GM10248 (cell line): ENCODE data around the gene SLC25A42.

ENCODE experiments used
- CTCF ChIA-PET: fragments of 300-600 bp; sonication (Branson Sonifier 250); formaldehyde crosslinking; extraction: SDS; loops from one replicate; lab custom pipeline; 2021; ENCODE audit warnings: antibody characterized with exemption; lab: Yijun Ruan, JAX
- POLR2A ChIA-PET: fragments of 350-650 bp; sonication (Branson Sonifier 250); formaldehyde crosslinking; extraction: SDS; loops from one replicate; lab custom pipeline; 2020; ENCODE audit warnings: antibody characterized with exemption; lab: Yijun Ruan, JAX
- DNase-seq: peaks from one replicate; pipeline ENCODE4 v3.0.0; 2012; ENCODE audit errors: extremely low spot score
- TF ChIP-seq, protein P1 (sequence below): IDR thresholded peaks from 2 replicates; pipeline ENCODE4 v1.5.1; 2012; ENCODE audit warnings: mild to moderate bottlenecking, low read depth; ENCODE audit errors: extremely low read depth, missing control alignments, control extremely low read depth

The SLC25A42 gene

DNA sequence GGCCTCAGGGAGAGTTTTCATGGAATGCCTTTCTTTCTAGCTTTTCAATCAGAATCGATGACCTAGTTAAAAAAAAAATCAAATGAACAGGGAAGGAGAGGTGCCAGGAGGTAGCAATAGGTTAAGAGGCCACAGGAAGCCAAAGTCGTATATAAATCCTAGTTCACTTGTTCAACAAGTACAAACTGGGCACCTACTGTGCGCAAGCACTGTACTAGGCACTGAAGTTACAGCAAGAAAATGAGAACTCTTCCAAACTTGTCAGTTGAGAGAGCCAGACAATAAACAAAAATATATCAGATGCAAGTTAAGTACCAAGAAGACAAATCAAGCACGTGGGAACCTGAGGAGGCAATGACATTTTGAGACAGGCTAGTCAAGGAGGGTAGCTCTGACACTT lies 36.6 kb upstream of the SLC25A42 start:
- TF ChIP-seq, protein P1, sequence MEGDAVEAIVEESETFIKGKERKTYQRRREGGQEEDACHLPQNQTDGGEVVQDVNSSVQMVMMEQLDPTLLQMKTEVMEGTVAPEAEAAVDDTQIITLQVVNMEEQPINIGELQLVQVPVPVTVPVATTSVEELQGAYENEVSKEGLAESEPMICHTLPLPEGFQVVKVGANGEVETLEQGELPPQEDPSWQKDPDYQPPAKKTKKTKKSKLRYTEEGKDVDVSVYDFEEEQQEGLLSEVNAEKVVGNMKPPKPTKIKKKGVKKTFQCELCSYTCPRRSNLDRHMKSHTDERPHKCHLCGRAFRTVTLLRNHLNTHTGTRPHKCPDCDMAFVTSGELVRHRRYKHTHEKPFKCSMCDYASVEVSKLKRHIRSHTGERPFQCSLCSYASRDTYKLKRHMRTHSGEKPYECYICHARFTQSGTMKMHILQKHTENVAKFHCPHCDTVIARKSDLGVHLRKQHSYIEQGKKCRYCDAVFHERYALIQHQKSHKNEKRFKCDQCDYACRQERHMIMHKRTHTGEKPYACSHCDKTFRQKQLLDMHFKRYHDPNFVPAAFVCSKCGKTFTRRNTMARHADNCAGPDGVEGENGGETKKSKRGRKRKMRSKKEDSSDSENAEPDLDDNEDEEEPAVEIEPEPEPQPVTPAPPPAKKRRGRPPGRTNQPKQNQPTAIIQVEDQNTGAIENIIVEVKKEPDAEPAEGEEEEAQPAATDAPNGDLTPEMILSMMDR: no peak
- DNase-seq: no peak
- ChIA-PET POLR2A (no interaction called here), CTCF (no interaction called here)

DNA sequence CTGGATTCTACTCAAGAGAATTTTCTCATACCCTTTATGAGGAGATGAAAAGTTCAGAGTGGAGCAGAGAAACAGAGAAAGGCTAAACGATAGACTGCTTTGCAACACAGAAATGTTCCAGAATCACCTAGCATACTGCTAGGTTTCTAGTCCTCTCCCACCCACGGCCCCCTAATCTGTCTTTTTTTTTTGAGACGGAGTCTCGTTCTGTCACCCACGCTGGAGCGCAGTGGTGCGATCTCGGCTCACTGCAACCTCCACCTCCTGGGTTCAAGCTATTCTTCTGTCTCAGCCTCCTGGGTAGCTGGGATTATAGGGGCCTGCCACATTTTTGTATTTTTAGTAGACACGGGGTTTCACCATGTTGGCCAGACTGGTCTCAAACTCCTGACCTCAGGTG lies 35.3 kb upstream of the SLC25A42 start:
- DNase-seq: no peak
- ChIA-PET CTCF (no interaction called here), POLR2A (no interaction called here)
- TF ChIP-seq, protein P1: no peak

DNA sequence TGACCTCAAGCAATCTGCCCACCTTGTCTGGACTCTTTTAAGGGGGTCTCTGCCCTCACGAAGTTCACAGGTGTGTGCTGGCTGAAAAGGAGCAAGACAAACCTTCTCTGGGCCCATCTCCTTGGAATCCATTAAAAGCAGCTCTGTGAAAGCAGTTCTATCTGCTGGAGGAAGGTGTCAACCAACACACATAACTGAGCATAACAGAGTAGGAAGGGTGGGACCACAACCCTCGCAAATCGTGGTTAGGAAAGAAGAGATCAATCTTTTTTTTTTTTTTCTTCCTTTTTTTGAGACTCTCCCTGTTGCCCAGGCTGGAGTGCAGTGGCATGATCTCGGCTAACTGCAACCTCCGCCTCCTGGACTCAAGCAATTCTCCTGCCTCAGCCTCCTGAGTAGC lies 31.9 kb upstream of the SLC25A42 start:
- TF ChIP-seq, protein P1: no peak
- DNase-seq: no peak
- CTCF ChIA-PET: interaction anchor here (1.0 to 1.6 kb wide), 2 partner anchors 11 to 21 kb away, joined by 3 to 4 read pairs; no protein-coding TSS in a partner anchor
- POLR2A ChIA-PET: interaction anchor here (1.0 kb wide), 1 partner anchor 82 kb away, joined by 6 read pairs; no protein-coding TSS in a partner anchor

DNA sequence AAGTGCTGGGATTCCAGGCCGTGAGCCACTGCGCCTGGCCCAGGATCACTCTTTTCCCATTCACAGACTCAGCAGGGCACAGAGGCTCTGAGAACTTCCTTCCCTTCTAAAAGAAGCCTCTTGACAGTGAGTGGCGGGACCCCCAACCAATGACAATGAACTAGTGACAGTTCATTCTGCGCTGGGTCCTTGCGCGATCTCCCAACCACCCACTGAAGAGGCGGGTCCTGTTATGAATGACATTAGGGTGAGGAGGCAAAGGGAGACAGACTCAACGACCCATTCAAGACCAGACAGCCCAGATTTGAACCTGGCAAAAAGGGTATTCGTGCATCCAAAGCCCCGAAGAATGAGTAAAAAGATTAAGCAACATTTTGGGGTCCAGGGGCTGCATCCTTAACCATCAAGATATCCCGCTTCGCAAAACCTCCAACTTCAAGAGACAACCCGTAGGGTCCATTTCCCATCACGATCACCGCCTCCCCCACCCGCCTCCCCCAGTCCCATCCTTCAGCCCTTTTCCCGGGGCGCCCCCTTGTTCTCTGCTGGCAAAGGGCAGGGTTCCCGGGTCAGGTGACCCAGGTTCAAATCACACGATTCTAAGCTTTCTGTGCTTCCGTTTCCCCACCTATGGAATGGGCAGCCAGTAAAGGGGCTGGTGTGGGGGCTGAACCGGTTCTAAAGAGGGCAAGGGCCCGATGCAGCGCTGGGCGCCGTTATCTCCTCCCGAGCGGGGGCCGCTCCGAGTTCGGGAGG lies 31.2 kb upstream of the SLC25A42 start:
- TF ChIP-seq, protein P1: no peak
- peak; percentile 96 for DNase-seq
- ChIA-PET CTCF (interaction anchor here (1.0 kb wide), 1 partner anchor 21 kb away, joined by 3 read pairs; no protein-coding TSS in a partner anchor), POLR2A (interaction anchor here (1.0 kb wide), 1 partner anchor 83 kb away, joined by 6 read pairs; no protein-coding TSS in a partner anchor)

DNA sequence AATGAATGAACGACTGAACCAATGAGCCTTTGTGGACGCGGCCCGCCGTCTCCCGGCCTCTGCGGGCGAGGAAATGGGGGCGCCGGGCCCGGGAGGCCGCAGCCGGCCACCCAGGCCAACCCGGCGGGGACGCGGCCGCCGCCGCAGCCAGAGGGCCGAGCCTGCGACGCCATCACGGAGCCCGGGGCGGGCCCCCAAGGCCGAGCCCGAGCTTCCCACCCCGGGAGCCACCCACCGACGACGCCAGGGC lies 30.7 kb upstream of the SLC25A42 start:
- POLR2A ChIA-PET: no interaction called here
- TF ChIP-seq, protein P1: no peak
- DNase-seq: no peak
- CTCF ChIA-PET: no interaction called here

DNA sequence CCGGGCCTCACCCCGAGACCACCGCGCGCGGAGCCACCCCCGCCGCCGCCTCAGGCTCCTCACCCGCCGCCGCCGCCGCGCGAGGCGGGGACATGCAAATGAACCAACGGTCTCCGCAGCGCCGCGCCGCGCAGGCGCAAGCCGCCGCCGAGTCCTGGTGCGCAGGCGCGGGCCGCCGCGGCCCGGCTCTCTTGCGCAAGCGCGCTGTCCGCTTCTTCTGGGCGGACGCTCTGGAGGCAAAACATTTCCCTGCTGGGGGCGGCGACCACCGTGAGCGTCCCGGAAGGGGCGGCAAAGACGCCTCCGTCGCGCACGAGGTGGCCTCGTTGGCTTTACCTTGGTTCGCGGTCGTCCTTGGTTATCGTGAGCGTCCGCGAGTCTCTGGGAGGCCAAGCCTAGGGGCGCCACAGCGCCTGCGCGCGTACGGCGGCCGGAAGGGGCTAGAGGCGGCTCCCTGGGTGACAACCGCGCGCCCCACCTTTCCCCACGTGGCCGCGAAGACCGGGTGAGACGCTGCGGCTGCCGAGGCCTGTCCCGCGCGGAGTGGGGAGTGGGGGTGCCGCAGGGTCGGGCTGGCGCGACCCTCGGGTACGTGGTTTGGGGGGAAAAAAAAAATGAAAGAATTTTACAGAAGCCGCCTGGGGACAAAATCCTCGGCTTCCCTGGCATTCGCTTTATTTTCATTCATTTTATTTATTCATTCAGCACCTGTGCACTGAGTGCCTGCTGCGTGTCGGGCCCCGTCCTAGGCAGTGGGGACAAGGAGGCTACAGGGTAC lies 30.2 kb upstream of the SLC25A42 start, which contains the start of the genes ARMC6 and SUGP2:
Gene ARMC6 (plus strand): TSS at position 178 of the 778 bp plus-strand sequence. CDS start 607 bp downstream, outside the sequence.
Gene SUGP2 (minus strand): TSS at position 92 of the 778 bp plus-strand sequence. CDS start 2,446 bp downstream, outside the sequence.
- POLR2A ChIA-PET: no interaction called here

More for the DNA sequence above, 30.2 kb upstream of the SLC25A42 start, which contains the start of the genes ARMC6 and SUGP2:
- TF ChIP-seq, protein P1: no peak
- CTCF ChIA-PET: no interaction called here
- DNase-seq: peak; percentile 99
